ENCODE results near the gene LRRC8B.

LRRC8B gene

DNA sequence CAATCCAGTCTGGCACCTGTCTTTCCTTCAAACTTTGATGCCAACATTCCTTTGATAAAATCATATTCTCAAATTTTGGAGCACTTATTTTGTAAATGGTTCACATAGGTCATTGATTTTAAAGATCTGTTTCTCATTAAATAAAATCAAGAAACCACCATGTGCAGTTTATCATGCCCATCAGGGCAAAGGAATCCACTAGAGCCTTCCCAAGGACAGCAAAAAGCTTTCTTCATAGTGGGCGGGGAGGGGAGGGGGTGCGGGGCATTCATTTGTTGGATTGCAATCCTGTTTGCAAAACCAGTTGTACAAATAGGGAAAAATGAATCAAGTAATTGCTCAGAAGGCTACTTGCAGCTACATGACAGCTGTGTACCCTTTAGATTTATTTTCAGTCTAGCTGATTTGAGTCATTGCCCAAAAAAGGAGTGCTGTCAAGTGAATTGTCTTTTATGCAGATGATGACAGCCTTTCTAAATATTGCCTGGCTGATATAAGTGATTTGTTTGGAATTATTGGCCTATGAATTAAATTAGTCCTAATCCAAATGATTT is 23.0 kb downstream of the LRRC8B start:
- DNase-seq (ENCODE audit: low read depth) = peak; percentile 94

DNA sequence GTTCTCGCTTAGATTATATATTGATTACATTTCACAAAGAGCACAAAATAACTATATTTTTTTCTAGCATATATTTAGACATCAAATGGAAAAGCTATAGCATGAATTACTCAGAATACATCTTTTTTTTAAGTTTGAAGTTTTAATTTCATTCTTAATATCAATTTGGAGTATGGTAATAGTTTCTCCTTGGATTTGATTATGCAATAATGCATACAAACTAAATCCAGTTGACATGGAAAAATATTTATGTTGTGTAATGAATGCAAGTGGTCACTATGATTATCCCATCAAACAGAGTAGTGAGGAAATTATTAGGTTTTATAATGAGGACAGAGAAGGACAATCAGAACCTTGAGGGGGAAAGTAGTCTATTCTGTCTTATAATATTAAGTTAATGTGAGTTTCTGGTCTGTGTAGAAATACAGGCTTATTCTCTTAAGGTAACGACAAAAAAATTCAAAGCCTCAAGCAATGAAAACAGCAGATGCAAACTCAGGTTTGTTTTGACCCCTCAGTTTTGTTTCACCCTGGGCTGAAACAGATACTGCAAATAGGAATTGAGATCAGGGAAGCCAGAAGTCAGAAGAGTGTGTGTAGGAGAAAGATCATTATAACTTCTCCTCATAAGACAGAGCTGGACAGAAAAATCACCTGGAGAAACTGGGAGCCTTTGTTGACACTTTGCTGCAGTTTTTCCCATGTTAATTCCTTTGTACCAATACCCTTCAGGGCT is 23.7 kb downstream of the LRRC8B start:
- no peak for DNase-seq (ENCODE audit: low read depth)

DNA sequence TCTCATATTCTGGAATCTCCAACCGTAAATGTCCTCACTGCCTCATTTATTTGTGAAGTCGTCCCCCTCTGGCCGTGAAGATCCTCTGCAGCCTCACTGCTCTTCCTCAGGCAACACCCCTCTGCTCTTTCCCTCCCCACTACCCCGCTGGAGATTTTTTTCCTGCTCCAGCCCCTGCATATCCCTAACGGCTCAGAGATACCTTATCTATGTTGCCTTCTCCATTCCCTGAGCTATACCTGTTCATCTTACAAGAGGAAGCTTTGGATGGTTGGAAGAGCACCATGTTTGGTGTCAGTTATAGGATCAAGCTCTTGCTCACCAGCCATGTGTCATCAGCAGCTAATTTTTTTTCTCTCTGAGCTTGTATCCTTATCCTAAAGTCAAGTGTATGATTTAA is 26.4 kb downstream of the LRRC8B start:
- DNase-seq (ENCODE audit: low read depth) = peak; percentile 24

DNA sequence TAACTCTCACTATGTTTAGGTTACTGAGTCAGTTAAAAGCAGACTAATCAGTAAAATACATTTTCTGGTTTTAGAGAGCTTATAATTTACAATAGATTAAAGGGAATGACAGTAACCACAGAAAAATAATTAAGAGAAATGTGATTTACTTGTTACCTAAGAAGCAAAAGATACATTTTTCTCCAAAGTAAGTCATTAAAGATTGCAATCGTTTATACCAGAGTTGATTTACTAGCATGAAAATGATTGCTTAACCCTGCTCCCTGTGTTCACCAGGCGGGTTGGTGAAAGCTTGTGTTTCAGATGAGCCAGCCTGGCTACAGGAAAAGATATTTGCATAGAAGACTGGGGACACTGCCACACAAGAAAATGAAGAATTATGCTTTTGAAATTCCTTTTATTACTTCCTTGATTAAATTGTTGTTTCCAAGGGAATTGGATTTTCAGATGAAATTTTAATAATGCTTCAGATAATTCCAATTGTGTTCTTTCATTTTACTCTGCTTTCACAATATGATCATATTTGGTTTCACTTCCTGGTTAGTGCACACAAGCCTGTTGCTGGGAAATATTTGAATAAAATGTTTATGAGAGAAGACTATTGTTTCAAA is 27.9 kb downstream of the LRRC8B start:
- DNase-seq (ENCODE audit: low read depth) = peak; percentile 91

DNA sequence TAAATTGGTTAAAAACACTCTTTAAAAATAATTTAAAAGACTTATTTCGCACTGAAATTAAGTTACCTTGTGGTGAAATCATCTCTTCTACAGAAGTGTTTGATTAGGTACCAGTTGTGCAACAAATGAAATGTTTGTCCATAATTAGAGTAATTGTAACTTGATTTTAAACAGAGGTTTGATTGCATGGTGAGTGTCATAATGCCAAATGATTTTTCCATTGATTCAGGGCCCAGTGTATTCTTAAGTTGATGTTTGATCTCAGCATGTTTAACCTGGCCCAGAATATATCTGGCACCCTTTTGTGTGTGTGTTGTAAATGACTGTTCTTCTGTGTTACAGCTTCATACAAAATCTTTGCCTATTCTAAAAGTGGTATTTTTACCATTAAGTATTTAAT is 28.5 kb downstream of the LRRC8B start:
- no peak for DNase-seq (ENCODE audit: low read depth)

DNA sequence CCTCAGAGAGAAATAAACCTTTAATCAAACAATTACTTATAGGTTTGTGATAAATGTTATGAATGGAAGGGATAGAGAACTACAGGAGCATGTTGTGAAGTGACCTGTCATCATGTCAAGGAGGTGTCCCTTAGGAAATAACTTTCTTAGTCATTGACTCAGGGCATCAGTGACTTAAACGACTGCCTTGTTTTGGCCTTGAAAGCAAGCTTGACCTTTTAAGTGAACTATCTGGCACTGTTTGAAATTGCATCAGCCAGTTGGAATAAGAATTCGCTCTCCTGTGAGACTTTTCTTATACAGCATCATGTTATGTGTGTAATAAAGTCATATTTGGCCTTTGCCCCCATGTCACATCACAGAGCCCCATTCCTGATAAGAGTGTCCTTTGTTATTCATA is 30.9 kb downstream of the LRRC8B start:
- no peak for DNase-seq (ENCODE audit: low read depth)

DNA sequence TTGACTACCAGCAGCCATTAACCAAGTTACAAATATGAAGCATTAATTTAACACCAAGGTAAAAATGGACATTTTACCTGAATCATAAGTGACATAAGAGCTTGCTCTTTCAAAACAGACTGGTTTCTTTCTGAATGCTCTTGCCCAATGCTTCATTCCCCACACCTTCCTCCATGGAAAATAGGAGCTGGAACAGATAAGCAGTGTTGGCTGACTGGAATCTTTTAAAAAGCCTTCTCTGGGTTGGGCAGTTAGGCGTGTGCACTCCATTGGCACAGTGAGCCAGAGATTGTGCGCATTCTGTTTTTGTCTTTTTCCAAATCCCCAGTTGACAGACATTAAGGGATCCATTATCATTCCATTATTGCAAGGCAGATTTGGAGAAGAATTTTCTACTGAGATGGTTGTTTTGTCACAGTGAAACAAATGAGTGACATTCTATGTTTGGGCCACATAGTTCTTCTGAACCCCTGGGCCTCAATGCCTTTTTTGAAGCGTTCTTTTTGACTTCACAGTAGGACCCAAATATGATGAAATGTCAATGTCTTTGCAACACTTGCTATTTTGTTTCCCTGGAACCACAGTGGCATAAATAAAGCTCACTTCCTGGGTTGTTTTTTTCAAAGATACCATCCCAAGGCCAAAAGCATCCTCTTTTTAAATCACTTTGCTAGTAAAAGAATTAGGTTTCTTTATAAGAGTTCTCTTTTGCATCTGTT is 32.3 kb downstream of the LRRC8B start:
- peak; percentile 68 for DNase-seq (ENCODE audit: low read depth)

DNA sequence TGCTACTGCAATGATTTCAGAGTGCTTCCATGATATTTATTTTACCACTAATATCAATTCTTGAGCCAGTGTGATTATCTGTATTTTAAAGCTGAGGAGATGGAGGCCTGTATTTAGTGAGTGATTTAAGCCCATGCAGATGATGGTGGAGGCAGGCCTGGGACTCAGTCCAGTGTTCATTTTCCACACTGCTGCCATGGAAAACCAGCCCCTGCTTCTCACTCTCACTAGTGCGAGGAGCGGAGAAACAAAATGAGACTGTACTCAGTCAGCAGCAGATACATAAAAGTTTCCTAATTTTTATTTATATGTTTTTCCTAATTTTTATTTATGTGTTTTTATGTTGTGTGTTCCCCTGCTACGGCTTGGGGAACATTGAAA is 32.8 kb downstream of the LRRC8B start:
- no peak for DNase-seq (ENCODE audit: low read depth)

DNA sequence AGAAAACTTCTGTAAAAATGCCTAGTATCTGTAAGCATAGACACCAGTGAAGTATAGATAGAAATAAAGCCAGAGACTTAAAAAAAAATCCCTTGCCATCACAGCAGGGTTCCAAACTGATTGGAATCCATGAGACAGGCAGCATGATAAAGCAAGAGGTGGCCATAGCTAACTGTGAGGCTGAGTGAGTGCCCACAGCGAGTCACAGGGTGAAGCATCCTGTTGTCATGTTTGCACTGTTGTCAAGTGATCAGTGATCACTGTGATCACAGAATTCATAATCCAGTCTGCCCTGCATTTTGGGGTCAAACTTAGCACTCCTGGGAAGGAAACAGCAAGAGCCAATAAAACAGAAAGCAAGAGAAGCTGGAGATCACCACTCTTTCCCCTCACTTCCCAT is 33.3 kb downstream of the LRRC8B start:
- DNase-seq (ENCODE audit: low read depth) = no peak

DNA sequence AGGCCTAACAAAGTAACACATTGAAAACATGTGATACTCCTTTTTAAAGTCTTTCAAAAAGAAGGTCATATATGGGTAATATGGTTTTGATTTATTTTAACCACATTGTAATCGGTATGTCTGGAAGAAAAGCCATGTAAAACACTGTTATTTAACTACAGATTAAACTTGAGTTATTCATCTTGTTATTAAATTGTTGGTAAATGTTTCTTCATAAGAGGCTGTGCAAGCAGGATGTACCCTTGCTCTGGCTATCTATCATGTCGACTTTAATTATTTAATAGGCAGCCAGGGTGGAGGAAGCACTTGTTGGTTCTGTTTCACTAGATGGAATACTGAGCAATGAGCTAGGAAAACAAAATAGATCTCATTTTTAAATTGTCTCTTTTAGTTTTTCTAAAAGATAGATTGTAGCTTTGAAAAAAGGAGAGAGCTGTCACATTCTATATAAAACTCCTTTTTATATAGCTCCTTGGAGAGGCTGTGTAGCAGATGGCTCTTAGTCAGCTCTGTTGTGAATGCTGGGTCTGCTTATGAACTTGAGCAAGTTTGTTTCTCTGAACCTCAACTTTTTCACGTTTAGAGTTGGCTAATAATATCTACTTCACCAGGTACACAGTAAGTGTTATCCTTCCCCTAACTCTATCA is 39.5 kb downstream of the LRRC8B start:
- peak; percentile 89 for DNase-seq (ENCODE audit: low read depth)

DNA sequence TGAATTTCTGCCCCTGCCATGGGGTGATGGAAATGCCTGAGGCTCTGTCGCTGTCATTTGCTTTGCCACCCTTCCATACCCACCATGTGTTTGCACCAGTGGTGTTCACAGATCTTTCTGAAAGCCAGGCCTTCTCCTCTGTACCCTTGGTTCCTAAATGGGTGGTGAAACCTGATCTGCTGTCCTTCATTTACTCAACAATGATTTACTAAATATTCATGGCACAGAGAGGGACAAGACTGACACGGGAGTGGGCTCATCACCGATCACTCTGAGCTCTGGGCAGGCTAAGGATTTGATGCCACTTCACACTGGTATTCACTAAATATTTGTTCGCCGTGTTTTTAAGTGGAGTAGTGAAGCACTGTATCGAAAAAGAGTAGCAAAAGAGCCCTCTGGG is 40.9 kb downstream of the LRRC8B start:
- DNase-seq (ENCODE audit: low read depth) = no peak

DNA sequence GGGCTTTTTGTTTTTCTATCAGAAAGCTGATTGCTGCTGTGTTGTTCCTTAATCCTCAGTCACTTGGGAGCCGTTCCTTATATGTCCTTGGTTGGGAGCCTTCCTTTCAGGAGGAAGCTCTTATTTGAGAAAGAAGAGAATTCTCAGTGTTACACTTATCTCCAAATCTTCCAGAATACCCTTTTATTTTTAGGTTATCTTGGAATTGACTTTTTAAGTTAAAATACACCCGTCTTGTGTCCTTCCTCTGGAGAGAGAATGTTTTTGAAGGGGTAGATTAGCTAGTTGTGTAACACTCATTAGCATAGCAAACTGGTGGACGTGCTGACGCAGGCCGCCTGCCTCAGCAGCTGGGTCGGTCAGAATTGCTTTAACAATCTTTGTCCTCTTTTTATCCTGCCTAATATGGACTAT is 42.1 kb downstream of the LRRC8B start:
- DNase-seq (ENCODE audit: low read depth) = peak; percentile 66

DNA sequence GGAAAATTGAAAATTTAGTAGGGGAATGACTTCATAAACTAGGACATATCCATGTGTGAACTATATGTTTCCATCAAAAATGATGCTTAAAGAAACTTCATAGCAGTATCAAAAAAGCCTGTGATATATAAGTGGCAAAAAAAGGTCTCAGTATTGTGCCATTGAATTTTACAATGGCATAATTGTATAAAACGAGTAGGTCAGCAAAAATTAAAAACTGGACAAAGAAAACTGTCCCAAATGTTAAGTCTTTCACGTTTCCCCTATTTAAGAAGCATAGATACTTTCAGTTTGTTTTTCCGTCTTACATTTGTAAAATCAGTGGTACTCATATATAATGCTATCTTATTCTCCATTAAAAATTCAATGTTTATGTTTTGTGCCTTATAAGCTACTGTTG is 43.2 kb downstream of the LRRC8B start:
- DNase-seq (ENCODE audit: low read depth) = no peak

DNA sequence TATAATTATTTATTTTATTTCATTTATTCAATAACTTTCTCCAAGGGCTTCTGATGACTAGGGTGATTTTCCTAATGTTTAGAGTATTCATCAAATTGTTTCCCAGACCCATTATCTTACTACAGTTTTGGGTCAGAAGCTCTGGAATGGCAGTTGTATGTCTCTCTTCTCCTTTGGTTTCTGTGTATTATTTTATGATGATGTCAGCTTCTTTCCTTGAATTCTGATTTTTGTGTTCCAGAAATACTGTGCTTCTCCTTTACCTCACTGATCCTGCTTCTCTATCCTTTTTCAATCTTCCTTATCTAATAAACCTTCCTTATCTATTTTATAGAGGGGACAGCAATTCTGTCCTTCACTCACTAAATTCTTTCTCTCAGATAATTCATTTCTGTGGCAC is 48.8 kb downstream of the LRRC8B start:
- DNase-seq (ENCODE audit: low read depth) = no peak

DNA sequence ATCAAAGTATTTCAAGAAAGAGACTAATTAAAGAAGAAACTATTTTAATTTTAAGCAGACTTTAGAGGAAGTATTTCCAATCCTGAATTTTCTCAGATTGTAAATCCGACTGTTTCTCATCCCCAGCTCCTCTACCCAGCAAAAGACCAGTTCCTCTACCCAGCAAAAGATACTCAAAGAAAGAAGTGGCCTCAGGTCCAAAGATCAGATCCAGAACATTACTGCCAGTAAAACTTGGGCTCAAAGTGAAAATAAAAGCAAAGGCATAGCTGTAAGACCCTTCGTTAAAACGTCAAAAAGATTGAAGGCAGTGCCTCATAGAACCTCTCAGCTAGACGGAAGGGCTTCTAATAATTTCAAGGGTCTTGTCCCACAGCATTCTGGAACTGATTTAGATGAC is 50.0 kb downstream of the LRRC8B start:
- DNase-seq (ENCODE audit: low read depth) = no peak

DNA sequence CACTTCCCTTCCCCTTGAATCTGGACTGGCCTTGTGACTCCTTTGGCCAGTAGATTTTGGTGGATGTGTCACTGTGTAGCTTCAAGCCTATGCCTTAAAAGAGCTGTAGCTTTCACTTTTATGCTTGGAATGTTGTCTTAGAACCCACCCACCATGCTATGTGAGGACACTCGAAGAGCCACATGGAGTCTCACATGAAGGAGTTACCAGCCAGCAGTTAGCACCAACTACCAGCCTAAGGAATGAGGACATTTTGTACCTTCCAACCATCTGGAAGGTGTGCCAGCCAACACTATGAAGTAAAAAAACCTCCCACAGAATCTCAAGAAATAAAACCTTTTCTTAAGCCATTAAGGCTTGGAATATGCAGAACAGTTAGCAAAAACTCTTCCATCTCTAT is 50.6 kb downstream of the LRRC8B start:
- no peak for DNase-seq (ENCODE audit: low read depth)

DNA sequence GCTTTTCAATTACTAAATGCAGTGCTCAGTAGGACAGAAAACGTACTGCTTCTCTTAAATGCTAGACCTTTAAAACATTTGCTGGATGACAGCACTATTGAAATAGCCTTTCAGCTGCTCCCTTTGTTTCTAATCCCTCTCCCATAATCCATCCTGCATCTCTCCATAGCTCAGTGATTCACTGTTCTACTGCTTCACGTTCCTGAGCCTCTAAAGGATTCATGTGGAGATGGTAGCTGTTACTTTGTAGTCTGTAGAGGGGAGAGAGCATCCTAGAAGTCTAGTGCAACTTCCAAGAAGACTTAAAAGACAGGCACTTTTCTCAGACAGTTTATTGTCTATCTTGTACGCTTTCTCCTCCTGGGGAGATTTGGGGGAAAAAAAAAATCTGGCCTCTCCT is 51.4 kb downstream of the LRRC8B start:
- DNase-seq (ENCODE audit: low read depth) = no peak

DNA sequence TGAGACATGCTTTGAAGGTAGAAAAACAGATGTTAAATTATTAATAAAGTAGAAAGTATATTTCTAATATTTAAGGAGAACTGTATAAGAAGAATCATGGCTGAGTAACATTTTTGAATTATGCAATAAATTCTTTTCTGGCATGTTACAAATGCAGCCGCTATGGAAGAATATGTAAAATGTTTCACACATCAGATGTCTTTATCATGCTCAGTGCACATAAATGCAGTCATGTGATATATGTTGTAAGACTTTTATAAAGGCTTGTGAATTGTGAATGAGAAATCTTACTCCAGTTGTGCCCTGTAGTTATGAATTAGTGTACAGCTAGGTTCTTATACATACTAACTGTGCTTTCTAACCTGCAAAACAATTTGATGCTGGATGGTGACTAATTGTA is 53.5 kb downstream of the LRRC8B start:
- peak; percentile 72 for DNase-seq (ENCODE audit: low read depth)

DNA sequence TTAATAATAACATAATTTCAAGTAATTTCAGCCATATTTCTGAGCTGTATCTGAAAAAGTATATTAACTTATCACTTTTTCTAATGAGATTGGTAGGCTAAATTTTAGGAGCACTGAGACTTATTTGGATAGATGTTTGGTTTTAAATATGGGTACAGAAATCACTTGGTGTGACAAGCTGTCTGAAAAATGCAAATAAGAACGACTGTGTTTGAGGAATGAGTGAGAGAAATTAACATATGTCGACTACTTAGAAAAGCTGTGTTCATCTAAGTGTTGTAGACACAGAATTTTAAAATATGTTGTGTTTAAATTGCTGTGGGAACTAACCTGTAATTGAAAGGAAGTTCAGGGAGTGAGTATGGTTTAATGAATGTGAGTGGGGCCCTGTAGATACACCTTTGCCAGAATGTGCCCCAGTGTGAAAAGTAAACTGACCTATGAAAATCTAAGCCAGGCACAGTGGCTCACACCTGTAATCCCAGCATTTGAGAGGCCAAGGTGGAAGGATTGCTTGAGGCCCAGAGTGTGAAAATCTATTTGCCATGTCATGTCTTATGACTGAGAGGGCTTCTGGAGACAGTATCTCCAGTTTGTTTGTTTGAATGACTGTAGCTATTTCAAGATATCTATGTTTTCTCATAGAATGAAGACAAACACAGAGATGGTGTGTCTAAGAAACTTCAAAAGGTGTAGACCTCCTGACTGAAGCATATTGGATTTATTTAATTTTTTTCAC is 54.5 kb downstream of the LRRC8B start:
- DNase-seq (ENCODE audit: low read depth) = no peak

DNA sequence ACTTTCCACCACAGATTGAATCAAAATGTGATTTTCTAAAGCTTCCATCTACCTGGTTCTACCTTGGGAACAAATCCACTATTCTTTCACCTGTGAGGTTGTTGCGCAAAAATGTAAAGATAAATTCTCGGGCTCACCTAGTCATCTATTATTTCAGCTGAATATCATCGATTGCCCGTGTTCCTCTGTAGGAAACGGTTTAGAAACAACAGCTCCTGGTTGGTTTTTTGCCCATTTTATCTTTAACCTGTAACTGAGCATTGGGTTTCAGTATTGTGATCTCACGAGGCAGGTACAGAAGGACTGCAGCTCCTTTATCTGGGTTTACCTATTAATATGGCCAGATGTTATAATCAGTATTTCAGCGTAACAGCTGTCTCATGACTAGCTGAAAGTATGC is 55.4 kb downstream of the LRRC8B start:
- DNase-seq (ENCODE audit: low read depth) = no peak

DNA sequence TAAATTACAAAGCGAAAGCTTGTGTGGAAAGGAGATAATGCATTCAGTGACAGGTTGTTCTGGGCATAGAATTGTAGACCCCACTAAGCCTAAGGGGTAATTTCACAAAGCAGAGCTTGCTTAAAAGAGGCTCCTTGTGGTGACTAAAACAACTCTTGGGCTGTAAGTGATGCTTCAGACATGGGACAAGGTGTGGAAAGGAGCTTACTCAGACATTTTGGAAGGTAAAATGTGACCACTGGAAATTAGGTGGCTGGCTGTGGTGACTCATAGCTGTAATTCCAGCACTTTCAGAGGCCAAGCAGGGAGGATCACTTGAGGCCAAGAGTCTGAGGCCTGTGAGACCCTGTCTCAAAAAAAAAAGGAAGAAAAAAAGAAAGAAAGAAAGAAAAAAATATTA is 57.2 kb downstream of the LRRC8B start:
- DNase-seq (ENCODE audit: low read depth) = no peak

DNA sequence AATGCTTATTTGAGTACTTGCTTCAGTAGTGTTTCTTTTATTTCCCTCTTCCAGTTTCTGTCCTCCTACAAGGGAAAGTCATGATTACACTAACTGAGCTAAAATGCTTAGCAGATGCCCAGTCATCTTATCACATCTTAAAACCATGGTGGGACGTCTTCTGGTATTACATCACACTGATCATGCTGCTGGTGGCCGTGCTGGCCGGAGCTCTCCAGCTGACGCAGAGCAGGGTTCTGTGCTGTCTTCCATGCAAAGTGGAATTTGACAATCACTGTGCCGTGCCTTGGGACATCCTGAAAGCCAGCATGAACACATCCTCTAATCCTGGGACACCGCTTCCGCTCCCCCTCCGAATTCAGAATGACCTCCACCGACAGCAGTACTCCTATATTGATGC is 57.9 kb downstream of the LRRC8B start:
- no peak for DNase-seq (ENCODE audit: low read depth)
